ENCODE measurements around the gene PCDHA11. TPM values are rescaled to one million over a fixed set of nuclear protein-coding genes. Genes with fewer than 3 reads are reported as not detected.
A peak's percentile ranks its signal among the peaks of the same experiment; 100 is the strongest.
"Not testable (repeated sequence)": the region's sequence is repeated elsewhere in the genome, so short reads cannot be mapped to it uniquely, and the experiment has no call there.

The PCDHA11 gene
- polyA plus RNA-seq (2013): 2.5 and 3.0 TPM in 2 replicates

GRCh38 chr5:140868721-140869554, at the start of gene PCDHA11:
Gene PCDHA11 (plus strand): TSS chr5:140868957. CDS start chr5:140869104, 147 bp downstream.
- no peak within 1 kb of the TSS for H3K23ac ChIP-seq (ENCODE audit: low read length)
- H3K9me3 ChIP-seq (ENCODE audit: insufficient read depth, low read depth, low read length): peaks cover 8% of the 10 kb centered on the region
- H2BK120ac ChIP-seq (ENCODE audit: insufficient read depth, low read length, poor library complexity): no peak within 1 kb of the TSS
- H3K79me2 ChIP-seq (ENCODE audit: control insufficient read depth, insufficient read depth, low read length, poor library complexity): no peaks in the 10 kb centered on the region
- peaks cover 13 to 15% of the 10 kb centered on the region in 2 experiments for H3K36me3 ChIP-seq (ENCODE audit: control insufficient read depth in 1 of 2, insufficient read depth in 2 of 2, low read length in 2 of 2)
- no peaks in the 10 kb centered on the region for H3K79me1 ChIP-seq (ENCODE audit: low read length)
- H3K18ac ChIP-seq (ENCODE audit: low read length): no peak within 1 kb of the TSS
- H3K4me2 ChIP-seq (ENCODE audit: low read length): peak within 1 kb of the TSS; percentile 72
- peak within 1 kb of the TSS; percentile 58 for H4K8ac ChIP-seq (ENCODE audit: low read depth, low read length)
- H4K91ac ChIP-seq (ENCODE audit: low read depth, low read length): peak within 1 kb of the TSS; percentile 35
- H2BK5ac ChIP-seq (ENCODE audit: low read depth, low read length, poor library complexity): no peak within 1 kb of the TSS
- peak within 1 kb of the TSS; percentile 75 for H3K4me3 ChIP-seq (ENCODE audit: low read depth, low read length)
- no peaks in the 10 kb centered on the region for H3K27me3 ChIP-seq (ENCODE audit: insufficient read depth, low read length)
- no peak within 1 kb of the TSS for H2AFZ ChIP-seq (ENCODE audit: insufficient read depth, low read length, poor library complexity)
- peak within 1 kb of the TSS; percentile 40 for H3K14ac ChIP-seq (ENCODE audit: low read length)
- H3K9ac ChIP-seq (ENCODE audit: low read length): peak within 1 kb of the TSS; percentile 60
- H2BK12ac ChIP-seq (ENCODE audit: low read length): no peak within 1 kb of the TSS
- H3K4ac ChIP-seq (ENCODE audit: low read depth, low read length): no peak within 1 kb of the TSS
- no CpG with 5 or more reads among the region's 41 CpGs for WGBS (ENCODE audit: extremely low coverage, insufficient coverage, insufficient read length)
- no peak within 1 kb of the TSS for H3K27ac ChIP-seq (ENCODE audit: low read depth, low read length)
- no peak within 1 kb of the TSS for H2AK5ac ChIP-seq (ENCODE audit: low read length)
- H4K12ac ChIP-seq (ENCODE audit: low read depth, low read length): peak within 1 kb of the TSS; percentile 70
- no peak for DNase-seq
- no peaks in the 10 kb centered on the region for H3K4me1 ChIP-seq (ENCODE audit: control insufficient read depth in 1 of 2, insufficient read depth in 2 of 2, low read length in 2 of 2)

DNA sequence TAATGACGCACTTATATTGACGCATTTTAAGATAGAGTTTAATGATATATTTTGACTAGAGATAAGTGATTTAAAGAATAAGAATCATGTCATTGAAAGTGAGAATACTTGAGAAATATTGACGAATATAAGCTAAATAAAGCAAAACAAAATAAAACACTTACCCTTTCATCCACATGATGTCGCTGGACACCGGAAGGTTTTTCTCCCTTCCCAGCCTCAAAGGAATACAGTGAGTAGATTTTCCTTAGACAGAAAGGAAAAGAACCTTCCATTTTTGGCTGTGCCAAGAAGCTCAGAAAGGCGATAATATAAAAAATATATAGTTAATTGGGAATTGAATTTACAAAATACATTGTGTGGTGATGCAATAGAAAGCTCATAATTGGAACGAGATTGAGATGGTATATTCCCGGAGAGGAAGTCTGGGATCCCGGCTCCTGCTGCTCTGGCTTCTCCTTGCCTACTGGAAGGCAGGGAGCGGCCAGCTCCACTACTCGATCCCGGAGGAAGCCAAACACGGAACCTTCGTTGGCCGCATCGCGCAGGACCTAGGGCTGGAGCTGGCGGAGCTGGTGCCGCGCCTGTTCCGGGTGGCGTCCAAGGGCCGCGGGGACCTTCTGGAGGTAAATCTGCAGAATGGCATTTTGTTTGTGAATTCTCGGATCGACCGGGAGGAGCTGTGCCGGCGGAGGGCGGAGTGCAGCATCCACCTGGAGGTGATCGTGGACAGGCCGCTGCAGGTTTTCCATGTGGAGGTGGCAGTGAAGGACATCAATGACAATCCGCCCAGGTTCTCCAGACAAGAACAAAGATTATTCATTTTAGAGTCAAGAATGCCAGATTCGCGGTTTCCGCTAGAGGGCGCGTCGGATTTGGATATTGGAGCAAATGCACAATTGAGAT, 47.1 kb upstream of the PCDHA11 start, which contains the start of gene PCDHA5:
PCDHA5 (plus strand) TSS at position 239 of the 906 bp plus-strand sequence.
- no peaks in the 10 kb centered on the region for H3K79me1 ChIP-seq (ENCODE audit: low read length)

GRCh38 chr5:140822281-140822629, 46.5 kb upstream of the PCDHA11 start:
- Histone ChIP-seq H3K23ac (ENCODE audit: low read length) (no peak overlapping the region), H3K4ac (ENCODE audit: low read depth, low read length) (no peak overlapping the region), H3K9ac (ENCODE audit: low read length) (no peak overlapping the region), H2AFZ (ENCODE audit: insufficient read depth, low read length, poor library complexity) (no peak overlapping the region), H2BK120ac (ENCODE audit: insufficient read depth, low read length, poor library complexity) (no peak overlapping the region), H3K14ac (ENCODE audit: low read length) (no peak overlapping the region), H3K4me3 (ENCODE audit: low read depth, low read length) (no peak overlapping the region), H2BK12ac (ENCODE audit: low read length) (no peak overlapping the region), H4K12ac (ENCODE audit: low read depth, low read length) (no peak overlapping the region), H4K91ac (ENCODE audit: low read depth, low read length) (no peak overlapping the region), H3K79me2 (ENCODE audit: control insufficient read depth, insufficient read depth, low read length, poor library complexity) (no peaks in the 10 kb centered on the region), H3K27me3 (ENCODE audit: insufficient read depth, low read length) (no peaks in the 10 kb centered on the region), H3K27ac (ENCODE audit: low read depth, low read length) (no peak overlapping the region), H2BK5ac (ENCODE audit: low read depth, low read length, poor library complexity) (no peak overlapping the region), H4K8ac (ENCODE audit: low read depth, low read length) (no peak overlapping the region), H3K36me3 (ENCODE audit: control insufficient read depth in 1 of 2, insufficient read depth in 2 of 2, low read length in 2 of 2) (peaks cover 7 to 8% of the 10 kb centered on the region in 2 experiments), H2AK5ac (ENCODE audit: low read length) (no peak overlapping the region), H3K9me3 (ENCODE audit: insufficient read depth, low read depth, low read length) (peaks cover 3% of the 10 kb centered on the region), H3K18ac (ENCODE audit: low read length) (no peak overlapping the region), H3K4me2 (ENCODE audit: low read length) (no peak overlapping the region), H3K79me1 (ENCODE audit: low read length) (no peaks in the 10 kb centered on the region), H3K4me1 (ENCODE audit: control insufficient read depth in 1 of 2, insufficient read depth in 2 of 2, low read length in 2 of 2) (no peaks in the 10 kb centered on the region)
- WGBS (ENCODE audit: extremely low coverage, insufficient coverage, insufficient read length): no CpG with 5 or more reads among the region's 6 CpGs
- DNase-seq: no peak

More for the DNA sequence above, 47.1 kb upstream of the PCDHA11 start, which contains the start of gene PCDHA5:
- no peak within 1 kb of the TSS for H3K27ac ChIP-seq (ENCODE audit: low read depth, low read length)
- no peak within 1 kb of the TSS for H4K91ac ChIP-seq (ENCODE audit: low read depth, low read length)
- no peak within 1 kb of the TSS for H4K12ac ChIP-seq (ENCODE audit: low read depth, low read length)
- no peak within 1 kb of the TSS for H3K23ac ChIP-seq (ENCODE audit: low read length)
- H4K8ac ChIP-seq (ENCODE audit: low read depth, low read length): no peak within 1 kb of the TSS
- H2BK120ac ChIP-seq (ENCODE audit: insufficient read depth, low read length, poor library complexity): no peak within 1 kb of the TSS
- H3K9me3 ChIP-seq (ENCODE audit: insufficient read depth, low read depth, low read length): peaks cover 3% of the 10 kb centered on the region
- H3K9ac ChIP-seq (ENCODE audit: low read length): no peak within 1 kb of the TSS
- no peak within 1 kb of the TSS for H3K14ac ChIP-seq (ENCODE audit: low read length)
- no peaks in the 10 kb centered on the region for H3K27me3 ChIP-seq (ENCODE audit: insufficient read depth, low read length)
- no peak within 1 kb of the TSS for H2BK5ac ChIP-seq (ENCODE audit: low read depth, low read length, poor library complexity)
- no peak within 1 kb of the TSS for H3K4ac ChIP-seq (ENCODE audit: low read depth, low read length)
- no peak within 1 kb of the TSS for H3K4me3 ChIP-seq (ENCODE audit: low read depth, low read length)
- no peak within 1 kb of the TSS for H2AK5ac ChIP-seq (ENCODE audit: low read length)
- no peak within 1 kb of the TSS for H2BK12ac ChIP-seq (ENCODE audit: low read length)
- no peaks in the 10 kb centered on the region for H3K79me2 ChIP-seq (ENCODE audit: control insufficient read depth, insufficient read depth, low read length, poor library complexity)
- DNase-seq: peak in 1 of 2 donors; percentile 12
- no peak within 1 kb of the TSS for H3K18ac ChIP-seq (ENCODE audit: low read length)
- 100% methylated on average over 1 of the region's 39 CpGs for WGBS (ENCODE audit: extremely low coverage, insufficient coverage, insufficient read length)
- H3K36me3 ChIP-seq (ENCODE audit: control insufficient read depth in 1 of 2, insufficient read depth in 2 of 2, low read length in 2 of 2): peaks cover 7 to 8% of the 10 kb centered on the region in 2 experiments
- H3K4me1 ChIP-seq (ENCODE audit: control insufficient read depth in 1 of 2, insufficient read depth in 2 of 2, low read length in 2 of 2): no peaks in the 10 kb centered on the region
- no peak within 1 kb of the TSS for H3K4me2 ChIP-seq (ENCODE audit: low read length)
- no peak within 1 kb of the TSS for H2AFZ ChIP-seq (ENCODE audit: insufficient read depth, low read length, poor library complexity)

- H2AK5ac ChIP-seq (ENCODE audit: low read length); H3K4me1 ChIP-seq (ENCODE audit: control insufficient read depth in 1 of 2, insufficient read depth in 2 of 2, low read length in 2 of 2); H3K4ac ChIP-seq (ENCODE audit: low read depth, low read length); H3K27me3 ChIP-seq (ENCODE audit: insufficient read depth, low read length); H3K4me3 ChIP-seq (ENCODE audit: low read depth, low read length); H4K91ac ChIP-seq (ENCODE audit: low read depth, low read length); H3K27ac ChIP-seq (ENCODE audit: low read depth, low read length); H4K8ac ChIP-seq (ENCODE audit: low read depth, low read length); H3K9me3 ChIP-seq (ENCODE audit: insufficient read depth, low read depth, low read length); H3K79me2 ChIP-seq (ENCODE audit: control insufficient read depth, insufficient read depth, low read length, poor library complexity); H2BK12ac ChIP-seq (ENCODE audit: low read length); H3K9ac ChIP-seq (ENCODE audit: low read length); H2BK120ac ChIP-seq (ENCODE audit: insufficient read depth, low read length, poor library complexity); H4K12ac ChIP-seq (ENCODE audit: low read depth, low read length); H3K79me1 ChIP-seq (ENCODE audit: low read length); H2AFZ ChIP-seq (ENCODE audit: insufficient read depth, low read length, poor library complexity); H3K4me2 ChIP-seq (ENCODE audit: low read length); H3K23ac ChIP-seq (ENCODE audit: low read length); DNase-seq; H3K14ac ChIP-seq (ENCODE audit: low read length); H3K36me3 ChIP-seq (ENCODE audit: control insufficient read depth in 1 of 2, insufficient read depth in 2 of 2, low read length in 2 of 2); H2BK5ac ChIP-seq (ENCODE audit: low read depth, low read length, poor library complexity); H3K18ac ChIP-seq (ENCODE audit: low read length): not testable (repeated sequence)
- no CpG with 5 or more reads among the region's 48 CpGs for WGBS (ENCODE audit: extremely low coverage, insufficient coverage, insufficient read length)
These were observed 45.8 kb upstream of the PCDHA11 start for GRCh38 chr5:140822969-140823368.

Measured in trophoblast cell (in vitro differentiated cells and primary cell).